ENCODE measurements around the gene NFATC2.
"Not testable (repeated sequence)": the region's sequence is repeated elsewhere in the genome, so short reads cannot be mapped to it uniquely, and the experiment has no call there.

Gene NFATC2

DNA sequence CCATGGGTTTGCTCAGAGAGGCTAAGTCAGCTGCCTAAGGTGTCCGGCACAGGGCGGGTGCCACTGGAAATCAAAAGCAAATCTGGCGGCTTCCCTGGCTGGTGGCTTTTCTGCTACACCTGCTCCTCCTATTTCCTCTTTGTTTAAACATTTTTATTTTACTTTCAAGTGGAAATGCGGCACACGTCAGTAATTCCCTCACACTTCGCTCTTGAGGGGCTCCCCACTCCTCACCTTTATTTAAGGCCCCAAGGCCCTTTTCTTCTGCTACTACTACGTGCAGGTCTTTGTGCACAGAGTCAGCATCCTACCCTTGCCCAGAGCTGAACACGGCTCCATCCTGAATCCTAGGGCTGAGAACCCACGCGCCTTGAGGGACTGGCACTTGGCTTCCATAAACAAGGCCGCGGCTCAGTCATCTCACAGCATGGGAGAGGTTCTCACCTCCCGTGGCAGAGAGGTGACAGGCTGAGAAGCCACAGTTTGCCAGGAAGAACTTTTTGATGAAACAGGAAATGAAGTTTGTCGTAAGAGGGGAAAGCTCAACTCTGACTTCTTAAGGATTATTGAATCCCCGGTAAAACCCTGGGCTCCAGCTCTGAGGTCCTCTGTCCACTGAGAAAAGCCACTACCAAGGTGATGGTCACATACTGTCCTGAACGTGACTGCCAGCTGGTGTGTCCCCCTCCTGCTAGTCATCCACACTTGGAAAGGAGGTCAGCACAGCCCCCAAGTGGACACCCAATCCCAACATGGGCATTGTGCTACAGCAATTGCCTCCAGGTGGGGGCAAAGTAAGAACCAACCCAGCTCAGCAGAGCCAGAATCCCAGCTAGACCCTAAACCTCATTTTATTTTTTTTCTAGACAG, 48.0 kb downstream of the NFATC2 start:
- DNase-seq (ENCODE audit: low spot score): no peak

DNA sequence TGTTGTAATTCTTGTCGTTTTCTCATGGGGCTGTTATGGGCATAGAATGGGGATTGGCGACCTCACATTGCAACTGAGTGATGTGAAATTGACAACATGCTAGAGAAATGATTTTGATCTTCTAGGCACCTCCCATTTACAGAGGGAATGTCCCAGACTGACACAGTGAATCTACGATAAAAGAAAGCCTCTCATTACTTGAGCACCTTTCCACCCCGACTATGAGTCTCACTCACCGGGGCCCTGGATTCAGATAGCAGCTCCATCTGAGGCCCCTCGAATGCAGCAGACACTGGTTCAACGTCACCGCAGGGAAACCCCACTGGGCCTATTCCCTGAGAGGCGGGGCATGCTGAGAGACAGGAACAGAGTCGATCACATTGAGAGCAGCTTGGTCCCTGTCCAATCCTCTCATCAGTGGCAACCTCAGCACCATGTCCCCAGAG, 49.1 kb downstream of the NFATC2 start:
- DNase-seq (ENCODE audit: low spot score): no peak

DNA sequence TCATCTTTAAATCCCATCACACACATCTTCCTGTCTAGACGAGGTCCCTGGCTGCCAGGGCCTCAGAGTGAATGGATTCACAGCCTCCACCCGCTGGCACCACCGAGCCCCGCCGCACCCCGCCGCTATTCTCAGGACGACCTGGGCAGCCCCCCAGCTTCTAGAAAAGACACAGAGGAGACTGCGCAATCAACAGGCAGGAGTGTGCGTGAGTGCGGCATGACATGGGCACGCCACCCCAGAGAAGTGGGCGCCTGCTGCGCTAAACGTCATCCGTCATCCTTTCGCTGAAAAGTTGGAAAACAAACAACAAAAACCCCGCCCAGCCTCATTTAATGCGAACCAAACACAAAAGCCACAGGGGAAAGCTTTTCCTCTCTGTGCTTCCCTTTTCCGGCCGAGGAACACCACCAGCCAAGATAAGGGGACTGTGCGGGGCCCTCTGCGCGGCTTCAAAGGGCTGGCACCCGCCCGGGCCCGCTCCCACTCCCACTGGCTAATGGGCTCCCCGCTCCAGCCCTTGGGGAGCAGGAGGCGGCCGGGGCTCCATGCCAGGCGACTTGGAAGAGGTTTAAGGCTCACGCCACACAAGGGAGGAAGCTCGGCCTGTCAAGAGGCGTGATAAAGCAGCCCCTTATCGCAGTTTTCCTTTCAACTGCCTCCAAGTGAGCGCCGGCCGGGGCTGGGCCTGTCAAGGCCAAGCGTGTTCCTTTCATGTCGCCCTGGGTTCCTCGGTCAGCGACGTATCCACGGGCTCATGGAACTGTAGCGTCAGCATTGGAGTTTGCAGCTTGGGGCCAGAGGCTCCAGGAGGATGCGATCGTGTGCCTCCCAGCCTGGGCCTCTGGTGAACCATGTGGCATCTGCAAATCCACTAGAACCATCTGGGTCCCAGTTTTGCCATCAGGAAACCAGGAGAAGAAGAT, 50.1 kb downstream of the NFATC2 start:
- peak; percentile 74 for DNase-seq (ENCODE audit: low spot score)

DNA sequence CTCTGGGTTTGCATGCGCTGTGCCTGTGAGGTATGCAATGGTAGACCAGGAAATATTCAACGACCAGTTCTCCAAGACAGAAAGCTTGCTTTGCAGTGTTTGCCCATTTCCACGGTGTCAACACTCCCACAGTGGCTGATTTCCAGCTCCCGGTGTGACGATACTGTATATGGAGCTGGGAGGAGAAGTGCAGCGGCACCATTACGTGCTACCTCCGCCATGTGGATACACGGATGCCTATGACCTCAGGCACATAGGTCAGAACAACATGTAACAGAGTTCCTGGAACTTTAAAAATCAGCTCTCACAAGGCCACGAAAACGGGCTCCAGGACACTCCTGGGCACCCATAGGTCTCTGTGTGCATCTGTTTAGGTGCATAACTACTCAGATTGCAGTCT, 51.1 kb downstream of the NFATC2 start:
- no peak for DNase-seq (ENCODE audit: low spot score)

DNA sequence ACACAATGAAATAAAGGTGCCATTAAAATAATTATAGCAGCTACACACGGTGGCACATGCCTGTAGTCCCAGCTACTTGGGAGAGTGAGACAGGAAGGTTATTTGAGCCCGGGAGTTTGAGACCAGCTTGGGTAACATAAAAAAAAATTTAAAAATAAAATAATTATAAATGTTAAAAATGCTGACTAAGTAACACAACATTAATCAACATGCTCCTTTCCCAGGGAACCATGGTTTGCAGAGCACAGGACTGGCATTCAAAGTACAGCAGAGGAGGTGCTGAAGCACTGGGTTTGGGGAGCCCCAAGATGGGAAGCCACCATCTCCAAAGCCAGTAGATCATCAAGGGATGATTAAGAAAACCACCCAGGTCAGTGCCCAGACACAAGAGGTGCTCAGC, 51.9 kb downstream of the NFATC2 start:
- DNase-seq (ENCODE audit: low spot score): no peak

DNA sequence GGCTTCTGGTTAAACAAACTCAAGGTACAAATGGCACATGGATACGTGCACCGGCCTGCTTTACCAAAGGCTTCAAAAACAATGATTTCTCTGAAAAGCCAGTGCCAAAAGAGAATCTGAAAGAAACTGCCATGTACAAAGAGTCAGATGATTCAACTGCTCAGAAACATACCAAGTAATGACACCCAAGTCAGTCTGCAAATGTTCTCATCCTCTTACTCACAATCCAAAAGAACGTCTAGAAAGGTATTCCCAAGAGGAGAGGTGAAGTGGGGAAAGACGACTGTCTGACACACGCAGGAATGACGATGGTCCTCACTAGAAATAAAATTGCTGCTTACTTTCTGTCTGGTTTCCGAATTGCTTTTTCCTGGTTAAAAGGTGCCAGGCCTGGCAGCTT, 52.9 kb downstream of the NFATC2 start:
- DNase-seq (ENCODE audit: low spot score): no peak

DNA sequence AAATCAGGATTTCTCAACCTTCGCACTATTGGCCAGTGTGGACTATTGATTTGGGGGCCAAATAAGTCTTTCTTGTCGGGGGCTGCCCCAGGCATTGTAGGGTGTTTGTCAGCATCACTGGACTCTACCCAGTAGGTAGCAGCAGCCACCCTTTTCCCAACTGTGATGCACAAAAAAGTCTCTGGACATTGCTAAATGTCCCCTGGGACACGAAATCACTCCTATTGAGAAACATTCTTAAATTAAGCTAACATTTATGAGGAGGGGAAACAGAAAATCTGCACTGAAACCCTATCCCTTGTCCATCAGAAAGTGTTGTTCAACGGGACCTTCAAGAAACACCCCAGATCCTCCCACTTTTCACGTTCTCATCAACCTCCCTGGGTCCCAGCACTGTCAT, 54.2 kb downstream of the NFATC2 start:
- DNase-seq (ENCODE audit: low spot score): no peak

DNA sequence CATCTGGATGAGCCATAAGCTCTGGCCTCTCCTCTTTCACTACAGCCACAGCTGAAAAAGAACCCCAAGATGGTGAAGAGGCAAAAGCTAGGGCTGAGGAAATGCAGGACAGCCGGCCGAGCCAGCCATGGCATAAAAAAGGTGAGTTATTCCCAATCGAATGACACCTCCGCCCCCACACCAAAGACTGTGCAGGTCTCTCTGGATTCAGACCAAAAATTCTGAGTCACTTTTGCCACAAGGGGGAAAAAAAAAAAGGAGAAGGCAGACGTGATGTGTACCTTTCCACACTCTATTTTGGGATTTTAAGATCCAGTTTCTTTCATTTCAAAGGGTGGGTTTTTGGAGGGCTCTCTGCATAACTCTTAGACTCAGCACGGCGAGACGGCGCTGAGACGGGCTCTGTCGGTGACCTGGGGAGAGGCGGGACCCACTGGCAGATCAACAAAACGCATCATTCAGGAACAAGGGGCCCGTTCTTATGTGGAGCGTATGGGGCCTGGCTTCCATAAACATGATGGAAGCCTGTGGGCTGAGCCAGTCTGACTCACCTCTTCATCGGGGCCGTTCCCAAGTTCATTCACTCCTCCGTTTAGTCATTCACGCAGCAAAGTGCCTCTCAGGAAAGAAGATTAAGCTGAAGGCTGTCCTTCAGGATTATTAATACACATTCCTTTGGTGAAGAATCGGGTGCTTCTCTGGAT, 54.8 kb downstream of the NFATC2 start:
- no peak for DNase-seq (ENCODE audit: low spot score)

DNA sequence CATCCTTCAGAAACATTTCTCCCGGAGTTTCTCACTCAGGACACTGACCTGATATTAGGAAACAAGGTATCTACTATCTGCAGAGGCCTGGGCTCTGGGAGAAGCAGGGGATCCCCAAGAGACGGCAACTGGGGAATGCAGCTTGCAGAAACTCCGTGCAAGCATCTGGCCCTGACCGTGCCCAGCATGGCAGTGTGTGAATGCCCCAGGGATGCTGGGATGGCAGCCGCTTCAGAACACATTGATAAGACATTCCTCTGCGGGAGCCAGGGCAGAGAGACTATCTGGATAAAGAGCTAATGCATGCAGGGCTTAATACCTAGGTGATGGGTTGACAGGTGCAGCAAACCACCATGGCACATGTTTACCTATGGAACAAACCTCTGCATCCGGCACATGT, 55.4 kb downstream of the NFATC2 start:
- DNase-seq (ENCODE audit: low spot score): no peak

DNA sequence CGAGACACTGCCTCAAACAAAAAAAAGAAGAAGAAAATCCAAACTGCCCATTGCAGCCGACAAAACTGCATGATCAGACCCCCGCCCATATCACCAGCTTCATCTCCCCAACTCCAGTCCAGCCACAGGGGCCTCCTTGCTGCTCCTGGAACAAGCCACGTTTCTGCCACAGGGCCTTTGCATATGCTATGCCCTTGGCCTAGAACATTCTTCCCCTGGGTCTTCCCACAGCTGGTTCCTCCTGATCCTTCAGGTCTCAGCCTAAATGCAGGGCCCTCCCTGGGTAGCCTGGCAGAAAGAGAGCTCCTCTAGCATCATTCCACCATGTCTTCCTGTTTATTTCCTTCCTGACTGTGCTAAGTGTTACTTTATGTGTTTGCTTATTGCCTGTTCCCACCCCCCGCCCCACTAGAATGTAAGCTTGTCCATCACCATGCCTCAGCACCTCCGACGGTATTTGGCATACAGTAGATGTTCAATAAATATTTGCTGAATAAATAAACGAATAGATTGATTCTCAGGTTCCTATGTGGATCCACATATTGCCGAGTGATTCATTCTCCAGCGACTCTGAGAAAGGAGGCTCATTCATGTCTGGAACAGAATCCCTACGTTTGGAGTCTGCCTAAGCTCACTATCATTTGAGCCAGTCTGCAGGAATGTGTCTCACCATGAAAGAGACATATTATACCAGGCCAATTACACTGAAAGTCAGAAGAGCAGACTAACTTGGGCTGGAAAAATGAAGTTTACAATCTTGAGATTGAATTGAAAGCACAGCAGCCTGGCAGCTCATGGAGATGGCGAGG, 56.1 kb downstream of the NFATC2 start:
- no peak for DNase-seq (ENCODE audit: low spot score)

DNA sequence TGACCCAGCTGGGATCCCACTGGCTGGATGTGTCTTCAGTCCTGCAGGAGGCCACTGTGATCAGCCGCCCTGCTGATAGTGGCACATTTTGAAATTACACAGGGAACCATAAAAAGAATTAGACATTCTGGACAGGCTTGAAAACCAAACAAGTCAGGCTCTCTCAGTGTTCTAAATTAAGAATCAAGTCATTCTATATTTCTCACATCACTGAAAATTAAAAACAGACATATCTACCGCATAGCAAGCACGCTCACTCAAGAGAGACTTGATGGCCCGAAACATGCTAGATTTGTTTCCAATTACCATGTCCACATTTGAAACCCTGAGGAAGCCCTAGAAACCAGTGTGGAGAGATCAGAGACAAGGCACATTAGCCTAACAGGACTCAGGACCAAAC, 57.7 kb downstream of the NFATC2 start:
- no peak for DNase-seq (ENCODE audit: low spot score)

DNA sequence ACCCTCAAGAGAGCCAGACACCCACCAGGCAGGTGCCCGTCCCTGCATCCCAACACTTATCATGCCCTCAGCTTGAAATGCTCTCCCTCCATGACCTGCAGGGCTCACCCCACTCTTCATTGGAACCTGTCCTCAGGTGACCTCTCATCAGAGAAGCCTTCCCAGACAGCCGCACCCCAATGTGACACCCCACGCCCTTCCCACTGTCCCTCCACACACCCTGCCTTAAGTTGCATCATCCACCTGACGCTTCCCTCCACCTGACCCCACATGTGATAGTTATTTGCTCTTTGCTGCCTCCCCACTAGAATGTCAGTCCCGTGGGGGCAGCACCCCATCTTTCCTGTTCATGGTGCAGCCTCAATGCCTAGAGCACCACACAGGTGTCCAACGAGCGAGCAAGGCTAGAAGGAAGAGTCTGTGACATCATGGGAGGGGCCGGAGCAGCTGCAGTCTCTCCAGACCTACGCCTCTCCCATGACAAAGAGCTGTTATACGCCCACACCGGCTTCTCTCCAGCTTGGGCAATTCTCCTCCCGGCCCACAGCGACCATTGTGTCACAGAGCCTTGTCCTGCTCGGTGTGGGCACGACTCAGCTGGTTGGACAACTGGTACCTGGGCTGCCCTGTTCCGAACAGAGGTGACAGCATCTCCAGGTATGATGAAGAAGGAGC, 58.2 kb downstream of the NFATC2 start:
- DNase-seq (ENCODE audit: low spot score): peak; percentile 38

DNA sequence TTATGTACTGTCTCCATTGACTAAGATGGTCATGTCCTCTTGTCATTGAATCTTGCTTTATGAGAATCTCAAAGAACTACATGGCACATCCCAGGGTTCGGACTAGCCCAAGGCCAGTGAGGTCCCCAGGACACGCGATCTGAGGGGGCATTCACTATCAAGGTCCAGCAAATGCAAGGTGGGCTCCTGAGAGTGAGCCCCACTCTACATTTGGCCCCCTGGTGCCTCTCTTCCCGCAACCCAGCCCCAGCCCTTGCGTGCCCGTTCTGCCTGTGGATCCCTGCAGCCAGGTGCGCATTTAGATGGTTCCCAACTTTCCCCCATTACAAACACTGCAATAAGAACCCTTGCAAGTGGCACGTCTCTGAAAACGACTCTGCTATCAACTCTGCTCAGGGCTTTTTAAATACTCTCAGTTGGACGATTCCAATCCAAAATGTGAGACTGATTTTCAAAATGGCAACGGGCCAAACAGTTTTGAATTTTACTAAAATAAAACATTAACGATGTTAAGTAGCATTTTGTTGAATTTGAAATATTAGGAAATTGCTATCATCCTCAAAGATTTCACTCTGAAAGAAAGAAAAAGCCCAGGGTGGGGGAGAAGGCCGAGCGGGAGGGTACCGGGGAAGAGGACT, 59.6 kb downstream of the NFATC2 start:
- no peak for DNase-seq (ENCODE audit: low spot score)

DNA sequence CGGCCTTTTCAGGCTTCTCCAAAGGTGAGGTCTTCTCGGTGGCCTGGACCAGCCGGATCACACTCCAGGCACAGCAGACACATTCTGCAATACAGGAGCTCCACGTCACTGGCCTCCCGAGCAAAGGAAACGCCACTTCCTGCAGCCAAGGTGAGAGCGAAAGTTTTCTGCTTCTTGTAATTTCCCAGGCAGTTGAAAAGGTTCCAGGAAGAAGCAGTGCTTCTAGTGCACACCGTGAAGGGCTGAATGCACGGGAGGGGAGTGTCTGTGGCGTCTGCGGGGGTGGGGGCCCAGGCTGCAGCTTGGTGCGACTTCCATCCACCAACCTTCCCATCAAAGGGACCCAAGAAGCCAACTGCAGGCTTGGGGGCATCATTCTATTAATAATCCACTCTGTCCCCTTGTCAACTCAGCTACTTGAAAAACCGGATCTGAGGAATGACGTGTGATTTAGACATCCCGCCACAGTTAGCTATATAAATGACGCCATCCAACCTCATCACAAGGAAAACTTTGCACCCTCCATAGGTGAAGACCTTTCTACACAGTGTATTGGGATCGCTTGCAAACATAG, 61.1 kb downstream of the NFATC2 start:
- no peak for DNase-seq (ENCODE audit: low spot score)

DNA sequence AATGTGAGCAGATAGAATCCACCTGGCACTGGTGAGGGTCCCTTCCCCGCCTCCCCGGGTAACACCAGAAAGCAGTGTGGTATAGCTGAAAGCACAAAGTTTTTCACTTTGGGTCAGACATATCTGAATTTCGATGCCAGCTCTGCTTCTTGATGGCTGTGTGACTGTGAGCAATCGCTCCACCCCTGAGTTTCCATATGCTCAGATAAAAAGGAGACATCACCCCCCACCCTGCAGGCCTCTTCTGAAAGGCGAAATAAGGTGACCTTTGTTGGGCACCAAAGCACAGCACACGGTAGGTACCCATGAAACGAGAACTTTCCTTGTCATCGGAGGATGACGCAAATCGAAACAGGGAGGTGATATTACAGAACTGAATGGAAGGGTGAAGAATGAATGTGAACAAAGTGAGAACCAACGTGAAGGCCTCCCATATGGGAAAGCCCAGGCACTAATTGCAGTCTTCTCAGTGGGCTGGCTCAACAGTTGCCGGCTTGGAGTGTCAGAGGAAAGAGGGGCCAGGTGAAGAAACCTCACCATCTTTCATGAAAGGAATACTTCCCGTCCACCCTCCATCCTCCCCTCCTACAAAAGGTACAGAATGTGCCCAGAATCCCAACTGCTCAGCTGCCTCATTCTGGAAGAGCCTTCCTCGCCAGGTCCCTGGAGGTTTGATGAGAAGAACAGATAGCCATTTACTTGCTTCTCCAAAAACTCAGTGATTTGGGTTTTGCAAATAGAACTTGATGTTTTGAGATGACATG, 61.8 kb downstream of the NFATC2 start:
- DNase-seq (ENCODE audit: low spot score): no peak

DNA sequence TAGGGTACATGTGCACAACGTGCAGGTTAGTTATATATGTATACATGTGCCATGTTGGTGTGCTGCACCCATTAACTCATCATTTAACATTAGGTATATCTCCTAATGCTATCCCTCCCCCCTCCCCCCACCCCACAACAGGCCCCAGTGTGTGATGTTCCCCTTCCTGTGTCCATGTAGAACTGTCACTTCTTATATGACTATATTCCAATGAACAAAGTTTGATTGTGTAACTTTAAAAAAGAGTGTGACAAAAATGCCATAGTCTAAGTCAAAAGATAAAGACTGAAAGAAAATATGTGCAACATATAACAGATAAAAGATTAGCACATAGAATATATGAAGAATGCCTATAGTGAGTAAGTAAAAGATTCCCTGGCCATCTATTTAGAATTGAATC, 66.4 kb downstream of the NFATC2 start:
- DNase-seq (ENCODE audit: low spot score): not testable (repeated sequence)

DNA sequence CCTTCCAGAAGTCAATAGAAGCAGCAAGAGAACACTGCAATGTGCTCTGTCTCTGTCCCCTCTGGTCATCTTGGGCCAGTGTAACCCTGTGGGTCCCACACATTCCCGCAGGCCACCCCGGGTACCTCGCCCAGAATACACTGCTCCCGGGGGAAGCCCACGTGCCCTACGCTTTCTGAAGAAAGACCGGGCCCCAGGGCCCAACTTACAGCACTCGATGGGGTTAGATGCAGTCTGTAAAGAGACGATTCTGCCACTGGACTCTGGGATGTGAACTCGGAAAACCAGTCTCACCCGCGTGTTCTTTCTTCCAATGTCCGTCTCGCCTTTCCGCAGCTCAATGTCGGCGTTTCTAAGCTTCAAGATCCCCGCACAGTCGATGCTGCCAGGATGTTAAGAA, 68.7 kb downstream of the NFATC2 start:
- DNase-seq (ENCODE audit: low spot score): no peak

DNA sequence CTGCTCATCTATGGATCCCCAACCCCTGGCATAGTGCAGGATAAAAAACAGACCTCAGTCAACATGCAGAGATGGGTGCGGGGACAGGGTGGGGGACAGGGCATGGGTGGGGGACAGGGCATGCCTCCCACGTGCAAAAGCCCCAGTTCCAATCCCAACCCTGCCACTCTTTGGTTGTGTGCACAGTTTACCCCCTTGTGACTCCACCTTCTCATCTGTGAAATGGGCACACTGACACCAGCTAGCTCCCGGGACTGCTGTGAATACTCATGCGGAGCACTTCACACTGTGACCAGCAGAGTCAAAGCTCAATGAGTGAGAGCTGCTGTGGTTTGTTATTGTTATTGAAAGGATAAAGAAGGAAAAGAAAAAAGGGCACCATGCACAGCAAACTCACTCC, 69.3 kb downstream of the NFATC2 start:
- no peak for DNase-seq (ENCODE audit: low spot score)

DNA sequence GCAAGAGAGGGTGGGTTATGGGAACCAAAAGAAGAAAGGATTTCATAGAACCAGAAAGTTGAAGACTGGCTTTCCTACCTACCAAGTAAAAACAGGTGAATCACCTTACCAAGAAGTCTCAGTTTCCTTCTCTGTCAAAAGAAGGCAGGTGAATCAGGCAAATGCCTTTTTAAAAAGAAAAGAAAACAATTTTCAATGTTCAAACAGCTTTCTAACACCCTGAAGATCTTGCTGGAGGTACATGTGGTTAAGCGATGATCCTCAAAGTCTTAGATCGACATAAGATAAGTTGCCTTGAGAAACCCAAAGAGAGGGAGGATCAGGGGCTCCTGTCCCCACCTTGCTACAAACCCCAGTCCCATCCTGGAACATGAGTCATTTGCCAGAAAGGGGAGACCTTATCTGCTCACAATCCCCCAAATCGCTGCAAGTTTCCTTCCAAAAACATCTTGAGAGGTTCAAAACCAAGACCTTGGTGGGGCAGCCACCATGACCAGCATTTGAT, 71.6 kb downstream of the NFATC2 start:
- DNase-seq (ENCODE audit: low spot score): no peak

All from hematopoietic multipotent progenitor cell treated with erythropoietin and hydrocortisone succinate and interleukin-3 and kit ligand, for 17 days (in vitro differentiated cells).